NCI-H226 (cell line): ENCODE data around the gene DLG1.

ENCODE experiments used
- DNase-seq: peaks from one replicate; pipeline ENCODE4 v3.0.0-alpha.2; 2015

Gene DLG1

GRCh38 chr3:197025736-197026480, 272.5 kb downstream of the DLG1 start:
- DNase-seq = no peak

GRCh38 chr3:197024881-197025735, 273.3 kb downstream of the DLG1 start:
- no peak for DNase-seq

GRCh38 chr3:197023998-197024651, 274.3 kb downstream of the DLG1 start:
- no peak for DNase-seq

DNA sequence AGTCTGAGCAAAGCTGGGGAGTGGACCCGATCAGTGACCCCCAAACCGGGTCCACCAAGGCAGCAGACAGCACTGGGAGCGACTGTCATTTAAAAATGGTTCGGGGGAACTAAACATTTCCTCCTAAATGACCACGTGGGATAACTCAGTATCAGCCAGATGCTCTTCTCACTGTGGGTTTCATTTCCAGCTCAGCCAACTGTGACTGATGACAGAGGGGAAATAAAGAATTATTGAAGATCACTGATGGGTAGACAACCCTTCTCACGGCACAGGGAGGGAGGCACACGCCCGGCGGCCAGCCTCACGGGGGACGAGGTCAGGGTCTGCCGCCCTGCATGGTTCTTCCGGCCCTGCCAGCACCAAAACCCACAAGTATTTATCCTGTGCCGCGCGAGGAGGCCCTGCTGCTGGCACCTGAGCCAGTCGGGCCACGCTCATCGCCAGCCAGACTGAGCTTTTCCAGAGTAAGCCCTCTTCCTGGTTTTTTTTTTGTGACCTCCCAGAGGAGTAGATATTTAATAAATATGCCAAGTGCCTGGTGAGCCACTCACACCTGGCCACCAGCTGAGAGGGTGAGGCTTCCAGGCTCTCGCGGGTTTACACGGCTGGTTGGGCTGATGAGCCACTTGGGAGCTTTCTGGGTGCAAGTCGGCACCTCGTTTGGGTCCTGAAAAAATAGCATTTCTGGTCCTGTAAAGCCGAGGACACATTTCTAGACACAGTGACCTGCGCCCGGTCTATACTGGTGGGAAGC, 275.0 kb downstream of the DLG1 start:
- no peak for DNase-seq

- no peak for DNase-seq
Observed at GRCh38 chr3:197022405-197023231, 275.8 kb downstream of the DLG1 start.

DNA sequence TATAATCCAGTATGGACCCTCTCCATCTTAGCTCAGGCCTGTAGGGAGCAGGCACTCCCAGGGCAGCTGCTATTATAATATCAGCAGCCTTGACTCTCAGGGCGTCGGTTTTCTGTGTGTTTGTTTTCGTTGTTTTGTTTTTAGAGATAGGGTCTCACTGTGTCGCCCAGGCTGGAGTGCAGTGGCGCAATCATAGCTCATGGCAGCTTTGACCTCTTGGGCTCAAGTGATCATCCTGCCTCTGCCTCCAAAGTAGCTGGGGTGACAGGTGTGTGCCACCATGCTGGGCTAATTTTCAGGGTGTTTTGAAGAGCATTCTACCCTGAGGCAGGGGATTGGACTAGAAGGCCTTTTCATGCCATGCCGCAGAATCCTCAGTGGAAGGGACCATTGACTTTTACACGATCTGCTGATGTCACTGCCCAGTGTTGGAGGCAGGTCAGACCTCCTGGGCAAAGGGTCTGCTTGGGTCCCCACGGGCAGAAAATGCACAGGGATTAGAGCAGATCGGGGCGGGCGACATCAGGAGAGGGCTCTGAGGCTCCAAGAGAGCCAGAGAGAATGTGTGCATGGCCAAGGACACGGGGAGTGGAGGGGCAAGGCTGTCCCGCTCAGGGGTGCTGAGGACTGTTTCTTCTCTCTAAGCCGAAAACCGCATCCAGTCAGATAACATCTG, 276.5 kb downstream of the DLG1 start:
- no peak for DNase-seq

DNA sequence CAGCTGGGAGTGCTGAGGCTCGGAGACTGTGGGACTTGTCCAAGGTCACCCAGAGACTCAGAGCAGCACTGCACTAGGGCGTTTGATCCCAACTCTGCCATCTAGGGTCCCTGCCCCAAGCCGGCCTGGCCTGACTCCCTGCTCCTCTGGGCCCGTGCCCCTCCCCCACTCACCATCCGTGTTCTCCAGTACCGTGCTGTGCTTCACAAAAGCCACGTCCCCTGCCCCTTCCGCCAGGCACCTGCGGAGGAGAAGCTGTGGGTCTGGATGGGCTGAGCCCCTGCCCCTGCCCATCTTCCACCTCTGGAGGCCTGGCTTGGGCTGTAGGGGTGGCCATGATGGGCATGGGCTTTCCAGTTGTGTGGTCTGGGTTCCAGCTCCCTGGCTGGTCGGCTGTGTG, 277.2 kb downstream of the DLG1 start:
- no peak for DNase-seq

- DNase-seq = no peak
Observed at GRCh38 chr3:197019535-197019934, 278.9 kb downstream of the DLG1 start.

- DNase-seq = no peak
Observed at GRCh38 chr3:197019021-197019420, 279.4 kb downstream of the DLG1 start.

DNA sequence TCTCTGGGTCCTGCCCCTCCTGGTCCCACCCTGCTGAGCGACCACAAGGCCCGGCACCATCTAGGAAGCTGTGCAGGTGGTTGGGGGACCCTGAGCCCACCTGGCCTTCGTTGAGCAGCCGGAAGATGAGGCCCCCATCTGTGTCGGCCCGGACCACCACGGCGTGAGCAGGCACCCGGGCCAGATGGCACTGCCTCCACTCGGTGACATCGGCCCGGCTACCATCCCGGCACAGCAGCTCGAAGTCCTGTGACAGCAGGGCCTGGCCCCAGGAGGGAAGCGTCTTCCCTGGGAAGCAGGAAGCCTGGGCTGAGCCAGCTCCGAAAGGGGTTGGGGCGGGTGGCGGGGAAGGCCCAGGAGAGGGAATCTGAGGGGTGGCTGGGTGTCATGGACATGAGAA, 281.4 kb downstream of the DLG1 start:
- no peak for DNase-seq

DNA sequence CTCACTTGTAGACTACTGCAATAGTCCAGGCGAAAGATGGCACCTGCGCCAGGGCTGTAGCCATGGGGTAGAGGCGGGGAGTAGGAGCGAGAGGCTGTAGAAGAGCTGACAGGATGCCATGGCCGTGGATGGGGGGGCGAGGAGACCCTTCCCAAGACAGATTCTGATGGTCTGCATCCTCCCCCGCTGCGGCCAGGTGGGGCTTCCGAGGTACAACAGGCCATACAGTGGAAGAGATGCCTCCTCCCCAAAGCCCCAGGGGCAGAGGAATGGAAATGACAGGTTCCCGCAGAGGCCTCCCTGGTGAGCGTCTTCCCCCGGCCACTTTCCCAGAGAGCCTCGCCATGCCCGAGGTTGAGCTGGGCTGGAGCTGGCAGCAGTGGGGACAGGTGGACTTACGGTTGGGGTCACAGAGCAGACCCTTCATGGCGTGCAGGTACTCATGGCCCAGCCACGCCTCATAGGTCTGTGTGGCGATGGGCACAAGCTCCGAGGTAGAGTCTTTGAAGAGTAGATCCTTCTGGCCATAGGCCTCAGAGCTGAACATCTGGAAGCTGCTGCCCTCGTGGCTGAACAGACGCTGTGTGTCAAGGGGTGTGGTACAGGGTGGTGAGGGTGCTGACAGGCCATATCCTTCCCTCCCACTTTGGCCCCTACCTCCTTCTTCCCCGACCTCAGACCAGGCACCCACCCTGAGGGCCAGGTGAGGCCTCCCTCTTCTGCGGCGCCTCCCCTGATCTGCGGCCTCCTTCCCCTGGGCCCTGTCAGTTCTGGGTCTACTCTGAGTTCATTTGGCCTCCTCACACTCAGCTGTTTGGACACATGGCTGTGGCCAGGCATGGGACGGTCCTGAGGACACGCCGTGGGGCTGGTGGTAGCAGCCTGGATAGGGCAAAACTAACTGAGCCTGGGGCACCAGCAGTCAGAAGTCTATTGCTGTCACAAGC, 282.3 kb downstream of the DLG1 start:
- DNase-seq = no peak

DNA sequence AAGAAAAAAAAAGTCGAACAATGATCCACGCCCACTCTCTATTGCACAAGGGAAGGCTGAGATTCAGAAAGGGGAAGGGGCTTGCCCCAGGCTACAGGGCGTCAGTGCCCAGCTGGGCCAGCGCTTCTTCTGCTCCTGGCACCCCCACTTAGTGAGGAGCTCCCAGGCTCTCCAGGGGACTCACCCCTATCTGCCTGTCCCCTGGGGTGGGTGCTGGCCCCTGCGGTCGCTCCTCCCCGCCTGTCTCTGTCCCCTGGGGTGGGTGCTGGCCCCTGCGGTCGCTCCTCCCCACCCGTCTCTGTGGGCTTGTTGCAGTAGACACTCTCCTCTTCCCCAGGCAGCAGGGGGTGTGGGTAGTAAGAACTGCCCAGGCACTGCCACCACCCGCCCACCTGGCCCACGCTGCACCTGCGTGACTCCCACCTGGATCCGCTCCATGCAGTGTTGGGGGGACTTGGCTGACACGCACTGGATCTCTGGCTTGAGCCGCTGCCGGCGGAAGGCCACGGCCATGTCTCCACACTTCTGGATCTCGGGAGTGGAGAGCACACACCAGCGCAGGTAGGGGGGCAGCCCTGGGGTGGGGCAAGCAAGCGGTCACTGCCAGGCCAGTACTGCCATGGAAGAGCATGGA, 283.4 kb downstream of the DLG1 start:
- no peak for DNase-seq

DNA sequence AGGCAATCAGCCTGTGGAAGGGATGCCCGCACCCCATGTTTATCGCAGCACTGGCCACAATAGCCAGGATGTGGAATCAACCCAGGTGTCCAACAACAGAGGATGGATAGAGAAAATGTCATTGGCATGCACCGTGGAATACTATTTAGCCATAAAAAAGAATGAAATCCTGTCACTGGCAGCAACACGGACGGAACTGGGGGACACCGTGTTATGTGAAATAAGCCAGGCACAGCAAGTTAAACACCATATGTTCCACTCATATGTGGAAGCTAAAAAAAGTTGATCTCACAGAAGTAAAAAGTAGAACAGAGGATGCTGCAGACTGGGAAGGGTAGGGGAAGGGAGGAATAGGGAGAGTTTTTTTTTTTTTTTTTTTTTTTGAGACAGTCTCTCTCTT, 284.4 kb downstream of the DLG1 start:
- no peak for DNase-seq

GRCh38 chr3:197012540-197012883, 285.9 kb downstream of the DLG1 start:
- DNase-seq = no peak

GRCh38 chr3:197011780-197012539, 286.5 kb downstream of the DLG1 start:
- no peak for DNase-seq

GRCh38 chr3:197010556-197011351, 287.7 kb downstream of the DLG1 start:
- DNase-seq = no peak

DNA sequence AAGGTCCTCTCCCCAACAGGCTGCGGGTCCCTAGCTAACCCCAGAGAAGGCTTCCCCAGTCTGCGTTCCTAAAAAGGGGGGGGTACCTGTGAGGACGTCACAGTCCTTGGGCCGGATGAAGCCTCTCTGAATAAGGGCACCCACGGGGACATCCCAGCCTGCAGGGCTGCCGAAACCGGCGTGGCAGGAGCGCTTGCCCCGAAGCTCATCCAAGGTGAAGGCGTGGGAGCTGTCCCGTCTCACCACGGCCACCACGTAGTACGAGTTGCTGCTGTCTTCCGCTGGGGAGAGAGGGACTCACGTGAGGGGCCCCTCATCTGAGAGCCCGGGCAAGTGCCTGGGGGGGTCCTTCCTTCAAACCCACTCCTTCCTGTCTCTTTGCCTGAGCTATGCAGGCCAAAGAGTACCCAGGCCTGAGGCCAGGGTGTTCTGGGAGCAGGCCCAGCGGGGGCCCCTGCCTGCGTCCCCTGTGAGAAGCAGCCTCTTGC, 288.8 kb downstream of the DLG1 start:
- no peak for DNase-seq
